GM23338 (cell line): ENCODE results near the gene DOCK6. TPM values are rescaled to one million over a fixed set of nuclear protein-coding genes. Genes with fewer than 3 reads are reported as not detected.

ENCODE experiments used
- CREB1 ChIP-seq: fragments of 250-450 bp; sonication (Bioruptor Pico); IDR thresholded peaks from 2 replicates; pipeline ENCODE4 v1.5.0; 2020; ENCODE audit warnings: low read depth, mild to moderate bottlenecking, moderate library complexity
- EZH2 ChIP-seq: fragments of 200-600 bp; sonication (generic); IDR thresholded peaks from one replicate; pipeline ENCODE4 v1.8.0; 2017; ENCODE audit warnings: antibody characterized with exemption, mild to moderate bottlenecking, low read depth; ENCODE audit not compliant: unreplicated experiment
- JUNB ChIP-seq: IDR thresholded peaks from one replicate; pipeline ENCODE4 v1.6.1; 2016; ENCODE audit warnings: antibody characterized with exemption; ENCODE audit not compliant: unreplicated experiment
- NANOG ChIP-seq: IDR thresholded peaks from 2 replicates; pipeline ENCODE4 v1.6.1; 2016; ENCODE audit warnings: antibody characterized with exemption, borderline replicate concordance
- REST ChIP-seq: IDR thresholded peaks from one replicate; pipeline ENCODE4 v1.6.1; 2018; ENCODE audit warnings: antibody characterized with exemption; ENCODE audit not compliant: unreplicated experiment
- STAT1 ChIP-seq: IDR thresholded peaks from one replicate; pipeline ENCODE4 v1.6.1; 2016; ENCODE audit warnings: antibody characterized with exemption; ENCODE audit not compliant: unreplicated experiment
- ZNF331 ChIP-seq: fragments of 250-450 bp; sonication (Bioruptor Pico); IDR thresholded peaks from 2 replicates; pipeline ENCODE4 v1.5.0; 2020; ENCODE audit warnings: low read depth, mild to moderate bottlenecking, moderate library complexity
- ZNF462 ChIP-seq: fragments of 250-450 bp; sonication (Bioruptor Pico); IDR thresholded peaks from 2 replicates; pipeline ENCODE4 v1.5.0; 2020; ENCODE audit warnings: mild to moderate bottlenecking, moderate library complexity
- polyA plus RNA-seq: library from polyadenylated mRNA; unstranded; fragments of >200 nt; fragmentation: Nextera tagmentation; extraction: Ambion mirVana; gene quantifications from 2 replicates; pipeline ENCODE4 v1.2.1, GENCODE V29; 2016
- total RNA-seq: library from RNA; depleted of rRNA; stranded (reverse); fragments of >200 nt; shearing (Covaris generic); gene quantifications from 2 replicates; pipeline ENCODE4 v1.2.3, GENCODE V29; 2014

The DOCK6 gene
- total and polyA plus RNA-seq, 2 experiments from 2014 or later, result 34.6 to 49.0 TPM

GRCh38 chr19:11251650-11252314, 10.5 kb downstream of the DOCK6 start (continued):
- TF ChIP-seq ZNF462 (no peak), NANOG (no peak), STAT1 (no peak), REST (no peak), JUNB (no peak), CREB1 (CRISPR knock-in tag) (no peak), ZNF331 (no peak), EZH2 (no peak)
